HTR-8/SVneo (cell line): ENCODE measurements around the gene PRKD1.

Source experiments
- DNase-seq: peaks from one replicate; pipeline ENCODE4 v3.0.0; 2011; ENCODE audit warnings: low spot score, mixed read lengths; ENCODE audit not compliant: insufficient read length
- FAIRE-seq: peaks from 2 replicates; lab custom pipeline; 2011; peaks lifted over from hg19 to GRCh38; lab: Jason Lieb, UNC

The PRKD1 gene

GRCh38 chr14:29927376-29928116 lies at the start of gene PRKD1:
PRKD1 (minus strand) TSS chr14:29927847.
- peak; percentile 82 for DNase-seq
- peak; percentile 52 for FAIRE-seq

DNA sequence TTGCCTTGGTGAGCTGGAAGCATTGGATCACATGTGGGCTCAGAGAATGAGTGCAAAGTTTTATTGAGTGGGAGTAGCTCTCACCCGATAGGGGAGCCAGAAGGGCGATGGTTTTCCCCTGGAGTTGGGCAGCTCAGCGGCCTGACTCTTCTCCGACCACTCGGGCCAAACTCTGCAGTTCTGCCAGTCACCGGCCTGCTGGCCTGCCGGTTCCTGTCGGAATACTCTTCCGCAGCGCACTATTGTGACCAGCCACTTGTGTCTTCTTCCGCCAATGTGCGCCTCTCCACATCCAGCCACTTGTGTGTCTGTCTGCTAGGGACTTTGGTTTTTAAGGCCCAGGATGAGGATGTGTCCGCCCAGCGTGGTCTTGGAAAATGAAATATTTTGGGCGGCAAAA lies 43.5 kb upstream of the PRKD1 start:
- no peak for FAIRE-seq
- DNase-seq: no peak

DNA sequence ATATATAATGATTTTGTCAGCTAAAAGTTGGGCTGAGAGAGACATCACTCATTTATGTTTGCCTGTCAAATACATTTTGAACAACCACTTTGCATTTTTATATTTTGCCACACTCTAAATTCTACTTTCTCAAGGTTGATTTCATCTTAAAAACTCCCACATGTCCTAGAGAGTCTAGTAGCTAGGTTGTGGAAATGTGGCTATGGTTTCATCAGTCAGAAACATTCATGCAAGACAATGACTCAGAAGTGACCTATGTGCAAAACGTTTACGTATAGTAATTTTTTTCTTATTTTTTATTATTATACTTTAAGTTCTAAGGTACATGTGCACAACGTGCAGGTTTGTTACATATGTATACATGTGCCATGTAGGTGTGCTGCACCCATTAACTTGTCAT lies 27.4 kb upstream of the PRKD1 start:
- DNase-seq: no peak
- no peak for FAIRE-seq

GRCh38 chr14:29953501-29953900 lies 25.9 kb upstream of the PRKD1 start:
- DNase-seq (no peak), FAIRE-seq (no peak)

- DNase-seq (no peak), FAIRE-seq (no peak)
These were observed 16.4 kb upstream of the PRKD1 start for GRCh38 chr14:29944091-29944490.

DNA sequence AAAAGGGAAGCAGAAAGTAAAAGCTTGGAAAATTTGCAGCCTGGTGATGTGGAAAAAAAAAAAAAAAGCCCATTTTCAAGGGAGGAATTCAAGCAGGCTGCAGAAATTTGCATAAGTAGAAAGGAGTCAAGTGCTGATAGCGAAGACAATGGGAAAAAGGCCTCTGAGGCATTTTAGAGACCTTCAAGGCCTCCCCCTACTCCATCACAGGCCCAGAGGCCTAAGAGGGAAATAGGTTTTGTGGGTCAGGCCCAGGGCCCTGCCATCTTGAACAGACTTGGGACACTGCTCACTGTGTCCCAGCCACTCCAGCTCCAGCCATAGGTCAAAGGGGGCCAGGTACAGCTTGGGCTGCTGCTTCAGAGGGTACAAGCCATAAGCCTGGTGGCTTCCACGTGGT lies 13.8 kb upstream of the PRKD1 start:
- DNase-seq: no peak
- no peak for FAIRE-seq

DNA sequence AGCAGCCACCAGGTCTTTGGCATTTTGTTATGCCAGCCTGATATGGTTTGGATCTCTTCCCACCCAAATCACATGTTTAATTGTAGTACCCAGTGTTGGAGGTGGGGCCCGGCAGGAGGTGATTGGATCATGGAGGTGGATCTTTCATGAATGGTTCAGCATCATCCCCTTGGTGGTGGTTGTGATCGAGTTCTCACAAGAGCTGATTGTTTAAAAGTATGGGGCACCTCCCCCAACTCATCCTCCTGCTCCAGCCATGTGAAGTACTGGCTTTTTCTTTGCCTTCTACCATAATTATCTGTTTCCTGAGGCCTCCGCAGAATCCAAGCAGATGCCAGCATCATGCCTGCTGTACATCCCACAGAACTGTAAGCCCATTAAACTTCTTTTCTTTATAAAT lies 12.8 kb upstream of the PRKD1 start:
- FAIRE-seq (no peak), DNase-seq (no peak)

DNA sequence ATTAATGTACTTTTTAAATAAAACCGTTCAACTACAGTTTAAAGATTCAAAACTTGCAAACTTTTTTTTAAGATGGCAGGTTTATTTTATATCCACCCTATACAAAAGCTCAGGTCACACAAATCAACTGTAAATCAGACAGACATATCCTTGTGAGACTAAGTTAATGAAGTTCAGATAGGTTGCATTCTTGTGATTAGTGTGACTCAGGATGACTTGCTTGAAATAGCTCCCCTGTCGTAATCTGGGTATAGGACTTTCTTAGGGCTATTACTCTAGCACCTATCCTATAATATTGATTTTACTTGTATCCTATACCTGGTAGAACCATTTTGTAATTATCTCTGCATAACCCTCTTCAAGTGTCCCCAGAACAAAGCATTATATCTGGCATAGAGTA lies 9.5 kb upstream of the PRKD1 start:
- FAIRE-seq (peak; percentile 58), DNase-seq (no peak)

DNA sequence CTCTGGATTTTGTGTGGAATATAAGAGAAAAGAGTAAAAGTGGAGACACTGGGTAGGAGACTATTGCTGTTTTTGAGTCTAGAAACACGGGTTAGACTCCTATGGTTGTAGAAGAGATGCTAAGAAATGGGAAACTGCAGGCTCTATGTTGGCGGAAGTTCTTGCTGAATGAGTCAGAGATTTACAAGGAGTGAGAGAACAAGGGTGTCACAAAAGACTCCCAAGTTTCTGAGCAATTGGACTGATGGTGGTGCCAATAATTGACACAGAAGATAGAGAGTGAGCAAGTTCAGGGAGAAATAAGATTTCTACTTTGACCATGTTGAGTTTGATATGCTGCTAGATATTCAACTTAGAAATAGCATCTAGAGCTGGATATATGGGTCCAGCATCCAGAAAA lies 2.6 kb upstream of the PRKD1 start:
- FAIRE-seq (no peak), DNase-seq (peak; percentile 71)

DNA sequence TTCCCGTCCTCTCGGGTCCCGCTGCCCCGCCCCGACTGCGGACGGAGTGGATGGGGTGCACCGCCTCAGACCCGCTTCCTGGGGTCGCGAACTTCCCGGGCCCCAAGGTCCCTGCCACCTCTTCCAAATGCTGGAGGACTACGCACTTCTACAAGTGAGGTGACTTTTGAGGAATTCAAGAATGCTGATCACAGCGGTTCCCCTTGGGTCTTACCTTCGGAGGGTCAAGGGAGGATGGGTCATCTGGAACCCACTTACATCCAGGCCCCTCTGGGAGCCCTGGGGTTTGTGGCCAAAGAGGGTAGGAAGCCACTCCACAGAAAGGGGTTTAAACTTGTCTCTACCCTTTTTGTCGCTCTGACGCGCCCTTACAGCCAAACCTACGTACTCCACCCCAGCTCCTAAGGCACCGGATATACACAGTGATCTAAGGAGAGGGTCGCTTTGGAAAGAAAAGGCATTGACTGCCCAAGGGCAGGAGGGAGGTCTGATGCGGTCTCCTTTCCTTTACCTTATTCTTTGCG lies 532 bp upstream of the PRKD1 start:
- peak; percentile 16 for FAIRE-seq

GRCh38 chr14:29926701-29927375 lies 809 bp downstream of the PRKD1 start:
- FAIRE-seq (peak; percentile 93), DNase-seq (peak; percentile 34)

More for the DNA sequence above, 532 bp upstream of the PRKD1 start:
- DNase-seq: no peak

DNA sequence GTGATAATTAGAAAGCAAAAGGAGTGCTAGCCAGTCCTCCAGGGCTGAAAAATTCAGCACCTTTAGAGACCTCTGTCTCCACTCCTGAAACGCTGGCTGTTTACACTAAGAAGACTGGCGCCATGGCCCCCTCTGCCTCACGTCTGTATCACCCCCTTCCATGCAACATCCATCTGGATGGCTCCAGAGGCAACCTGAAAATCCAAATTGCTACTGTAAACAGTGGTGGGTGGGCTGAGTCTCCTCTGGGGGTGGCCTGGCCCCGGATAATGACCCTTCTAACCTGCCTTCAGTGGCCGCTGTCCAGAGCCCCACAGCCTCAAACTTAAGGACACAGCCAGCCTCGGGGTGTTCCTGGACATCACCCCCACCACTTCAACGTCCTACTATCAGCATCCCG lies 1.4 kb downstream of the PRKD1 start:
- FAIRE-seq (peak; percentile 16), DNase-seq (no peak)

GRCh38 chr14:29925736-29926135 lies 1.9 kb downstream of the PRKD1 start:
- no peak for DNase-seq
- FAIRE-seq: peak; percentile 82

DNA sequence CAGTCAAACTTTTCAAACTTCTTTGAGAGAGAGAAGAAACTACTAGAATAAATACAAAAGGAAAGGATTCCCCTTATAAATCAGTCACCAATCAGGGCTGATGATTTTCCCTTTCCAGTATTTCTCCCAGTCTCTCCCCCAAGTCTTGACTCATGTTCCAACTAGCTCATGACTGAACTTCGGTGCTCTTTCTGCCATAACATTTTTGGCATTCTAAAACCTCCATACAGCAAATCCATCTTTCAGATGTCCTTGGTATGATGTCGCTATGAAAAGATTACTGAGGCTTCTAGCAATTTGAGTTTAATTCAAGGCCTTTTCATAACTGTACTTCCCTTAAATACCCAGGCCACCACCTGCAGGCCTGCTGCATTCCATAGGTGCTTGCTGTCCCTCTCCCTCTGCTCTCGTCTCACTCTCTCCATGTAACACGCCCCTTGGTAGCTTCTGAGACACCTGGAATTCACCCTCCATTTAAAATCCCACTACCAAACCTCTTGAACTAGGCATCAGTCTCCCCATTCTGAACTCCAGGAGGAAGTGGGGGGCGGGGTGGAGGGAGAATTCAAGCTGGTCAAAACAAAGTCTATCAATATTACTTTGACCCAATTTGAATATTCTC lies 2.4 kb downstream of the PRKD1 start:
- no peak for DNase-seq
- peak; percentile 67 for FAIRE-seq

GRCh38 chr14:29919845-29920244 lies 7.8 kb downstream of the PRKD1 start:
- DNase-seq (no peak), FAIRE-seq (no peak)

GRCh38 chr14:29918981-29919380 lies 8.7 kb downstream of the PRKD1 start:
- DNase-seq: no peak
- FAIRE-seq: no peak

- DNase-seq (no peak), FAIRE-seq (no peak)
These were observed 14.1 kb downstream of the PRKD1 start for GRCh38 chr14:29913566-29913965.

- DNase-seq (no peak), FAIRE-seq (peak; percentile 63)
These were observed 15.8 kb downstream of the PRKD1 start for GRCh38 chr14:29911810-29912209.

- no peak for DNase-seq
- peak; percentile 72 for FAIRE-seq
These were observed 18.7 kb downstream of the PRKD1 start for GRCh38 chr14:29908652-29909577.

DNA sequence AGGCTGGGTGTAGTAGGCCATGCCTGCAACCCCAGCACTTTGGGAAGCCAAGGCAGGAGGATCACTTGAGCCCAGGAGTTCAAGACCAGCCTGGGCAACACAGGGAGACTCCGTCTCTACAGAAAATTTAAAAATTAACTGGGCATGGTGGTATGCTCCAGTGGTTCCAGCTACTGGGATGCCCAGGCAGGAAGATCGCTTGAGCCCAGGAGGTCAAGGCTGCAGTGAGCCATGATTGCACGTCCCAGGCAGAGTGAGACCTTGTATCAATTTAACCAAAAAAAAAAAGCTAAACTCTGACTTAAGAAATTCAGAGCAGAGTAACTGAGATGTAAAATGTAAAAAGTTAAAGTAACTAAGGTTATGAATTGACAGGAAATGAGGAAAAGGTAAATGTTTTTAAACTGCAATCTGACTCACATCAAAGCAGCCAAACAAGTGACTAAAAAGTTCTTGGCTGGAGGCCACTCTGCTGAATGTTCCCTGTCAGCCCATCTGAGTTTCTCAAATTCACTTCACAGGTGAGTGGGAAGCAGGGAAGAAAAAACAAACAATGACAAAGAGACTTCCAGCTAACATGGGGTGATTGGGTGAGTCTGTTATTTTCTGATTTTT lies 21.3 kb downstream of the PRKD1 start:
- FAIRE-seq (no peak), DNase-seq (no peak)
